ENCODE results near the gene NKX3-2.

The NKX3-2 gene

DNA sequence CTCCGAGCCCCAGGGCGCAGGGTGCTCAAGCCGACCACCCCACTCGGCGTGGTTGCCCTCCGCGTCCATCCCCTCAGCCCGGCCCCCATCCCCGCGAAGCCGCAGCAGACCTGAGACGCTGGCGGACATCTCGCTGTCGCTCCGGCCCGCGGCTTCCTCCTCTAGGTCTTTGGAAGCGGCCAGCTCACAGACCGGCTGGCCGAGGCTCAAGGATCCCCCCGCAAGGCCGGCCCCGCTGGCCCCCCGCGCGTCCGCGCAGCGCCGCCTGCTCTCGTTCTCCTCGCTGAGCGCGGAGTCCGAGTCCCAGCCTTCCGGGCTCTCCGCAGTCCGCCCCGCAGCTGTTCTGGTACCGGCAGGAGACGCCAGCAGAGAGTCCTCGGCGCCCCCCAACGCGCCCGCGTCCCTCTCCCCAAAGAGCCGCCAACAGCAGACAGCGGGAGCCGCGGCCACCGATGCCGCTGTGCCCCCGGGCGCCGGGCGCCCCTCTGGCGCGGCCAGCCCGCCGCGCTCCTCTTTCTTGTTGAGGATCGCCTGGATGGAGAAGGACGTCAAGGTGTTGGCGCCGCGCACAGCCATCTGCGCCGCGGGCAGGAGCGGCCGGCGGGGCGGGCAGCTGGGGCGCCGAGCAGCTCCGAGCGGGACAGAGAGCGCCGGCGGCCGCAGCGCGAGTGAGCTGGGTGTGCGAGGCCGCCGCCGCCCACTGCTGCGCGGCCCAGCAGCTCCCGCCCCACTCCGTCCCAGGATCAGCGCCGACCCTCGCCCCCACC lies at the start of gene NKX3-2:
TSS of gene NKX3-2 (minus strand) at position 670 of the 767 bp plus-strand sequence. CDS start at position 576, 94 bp downstream.
- no peak within 1 kb of the TSS; the same call in 1 of the 2 replicates for H3K27ac ChIP-seq
- TF ChIP-seq, protein P1, sequence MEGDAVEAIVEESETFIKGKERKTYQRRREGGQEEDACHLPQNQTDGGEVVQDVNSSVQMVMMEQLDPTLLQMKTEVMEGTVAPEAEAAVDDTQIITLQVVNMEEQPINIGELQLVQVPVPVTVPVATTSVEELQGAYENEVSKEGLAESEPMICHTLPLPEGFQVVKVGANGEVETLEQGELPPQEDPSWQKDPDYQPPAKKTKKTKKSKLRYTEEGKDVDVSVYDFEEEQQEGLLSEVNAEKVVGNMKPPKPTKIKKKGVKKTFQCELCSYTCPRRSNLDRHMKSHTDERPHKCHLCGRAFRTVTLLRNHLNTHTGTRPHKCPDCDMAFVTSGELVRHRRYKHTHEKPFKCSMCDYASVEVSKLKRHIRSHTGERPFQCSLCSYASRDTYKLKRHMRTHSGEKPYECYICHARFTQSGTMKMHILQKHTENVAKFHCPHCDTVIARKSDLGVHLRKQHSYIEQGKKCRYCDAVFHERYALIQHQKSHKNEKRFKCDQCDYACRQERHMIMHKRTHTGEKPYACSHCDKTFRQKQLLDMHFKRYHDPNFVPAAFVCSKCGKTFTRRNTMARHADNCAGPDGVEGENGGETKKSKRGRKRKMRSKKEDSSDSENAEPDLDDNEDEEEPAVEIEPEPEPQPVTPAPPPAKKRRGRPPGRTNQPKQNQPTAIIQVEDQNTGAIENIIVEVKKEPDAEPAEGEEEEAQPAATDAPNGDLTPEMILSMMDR (conservative IDR thresholded peaks at IDR 0.05): no peak

DNA sequence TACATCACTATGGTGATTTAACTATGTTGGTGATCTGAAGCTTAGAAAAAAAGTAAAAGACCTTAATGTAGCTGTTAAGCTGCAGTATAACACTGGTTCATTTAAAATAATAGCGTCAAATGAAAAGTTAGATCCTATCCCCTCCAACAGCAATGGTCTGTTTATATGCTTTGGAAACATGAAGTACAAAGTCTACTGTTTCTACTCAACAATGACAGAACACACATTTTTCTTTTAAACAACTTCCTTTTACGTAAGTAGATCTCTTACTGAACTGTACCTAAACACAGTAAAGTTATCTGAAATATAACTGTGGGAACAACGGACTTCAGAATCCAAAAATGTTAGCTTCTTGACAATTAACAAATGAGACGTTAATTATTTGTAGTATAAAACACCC lies 47.9 kb upstream of the NKX3-2 start:
- no peak overlapping the region for H3K27ac ChIP-seq
- TF ChIP-seq, protein P1 (conservative IDR thresholded peaks at IDR 0.05): no peak

DNA sequence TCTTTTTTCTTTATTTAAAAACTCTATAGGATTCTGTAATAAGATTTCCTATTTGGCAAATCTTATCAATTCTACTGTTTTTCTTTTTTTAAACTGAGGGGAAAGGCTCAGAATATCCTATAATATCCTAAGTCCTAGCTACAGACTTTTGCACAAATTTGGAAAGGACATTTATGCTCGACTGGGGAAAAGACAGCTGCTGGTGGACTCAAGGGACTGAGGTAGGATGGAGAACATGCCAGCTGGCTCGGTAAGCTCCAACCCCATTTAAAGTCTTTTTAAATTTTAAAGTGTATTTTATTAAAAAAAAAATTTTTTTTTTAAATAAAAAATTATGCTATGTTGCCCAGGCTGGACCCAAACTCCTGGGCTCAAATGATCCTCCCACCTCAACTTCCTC lies 46.5 kb upstream of the NKX3-2 start:
- H3K27ac ChIP-seq: no peak overlapping the region
- TF ChIP-seq, protein P1 (conservative IDR thresholded peaks at IDR 0.05): no peak

DNA sequence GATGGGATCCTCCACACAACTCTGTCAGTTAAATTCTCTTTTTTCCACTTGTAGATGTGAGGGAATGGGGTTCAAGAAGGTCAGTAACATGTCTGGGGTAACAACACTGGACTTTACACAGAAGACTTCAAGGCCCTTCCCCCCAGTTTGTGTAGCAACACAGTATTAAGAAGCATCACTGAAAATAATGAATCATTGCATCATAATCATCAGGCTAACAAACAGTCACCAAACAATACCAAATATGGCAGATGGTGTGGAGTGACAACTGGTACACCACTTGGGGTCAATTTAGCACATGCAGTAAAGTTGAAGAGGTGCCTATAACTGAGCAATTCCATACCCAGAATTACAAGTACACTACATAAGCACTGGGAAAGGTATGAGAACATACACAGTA lies 44.6 kb upstream of the NKX3-2 start:
- no peak overlapping the region for H3K27ac ChIP-seq
- TF ChIP-seq, protein P1 (conservative IDR thresholded peaks at IDR 0.05): no peak

DNA sequence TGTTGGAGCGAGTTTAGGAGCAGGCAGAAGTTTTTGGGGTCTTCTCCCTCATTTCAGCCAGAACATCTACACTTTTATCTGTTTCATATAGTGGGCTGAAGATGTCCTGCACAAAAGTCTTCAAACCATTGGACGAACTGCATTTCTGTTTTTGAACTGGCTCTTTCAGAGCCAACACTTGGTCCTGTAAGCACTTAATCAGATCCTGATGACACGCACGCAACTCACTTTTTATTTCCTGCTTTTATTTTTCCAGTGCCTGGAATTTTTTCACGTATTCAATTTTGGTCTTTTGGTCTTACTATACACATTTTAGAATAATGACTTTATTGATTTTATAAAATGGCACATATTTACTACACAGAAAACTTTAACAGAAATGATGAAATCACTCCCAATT lies 40.2 kb upstream of the NKX3-2 start:
- TF ChIP-seq, protein P1 (conservative IDR thresholded peaks at IDR 0.05): no peak
- no peak overlapping the region for H3K27ac ChIP-seq

DNA sequence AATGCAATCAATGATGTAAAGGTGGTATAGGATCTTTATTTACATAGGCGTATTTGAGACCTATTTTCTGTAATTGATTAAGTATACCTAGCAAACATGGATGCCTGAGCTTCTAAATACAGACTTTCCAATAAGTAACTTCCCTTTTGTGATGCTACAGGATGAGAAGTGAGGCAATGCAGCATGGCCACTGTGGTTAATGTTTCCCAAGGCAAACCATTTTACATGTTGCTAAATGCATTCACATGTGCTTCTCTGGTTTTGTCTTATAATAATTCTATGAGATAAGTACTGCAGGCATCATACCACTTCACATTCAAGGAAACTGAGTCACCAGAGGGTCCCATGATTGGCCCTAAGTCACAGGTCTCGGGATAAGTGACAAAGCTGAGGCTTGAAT lies 35.7 kb upstream of the NKX3-2 start:
- no peak overlapping the region for H3K27ac ChIP-seq
- TF ChIP-seq, protein P1 (conservative IDR thresholded peaks at IDR 0.05): no peak

DNA sequence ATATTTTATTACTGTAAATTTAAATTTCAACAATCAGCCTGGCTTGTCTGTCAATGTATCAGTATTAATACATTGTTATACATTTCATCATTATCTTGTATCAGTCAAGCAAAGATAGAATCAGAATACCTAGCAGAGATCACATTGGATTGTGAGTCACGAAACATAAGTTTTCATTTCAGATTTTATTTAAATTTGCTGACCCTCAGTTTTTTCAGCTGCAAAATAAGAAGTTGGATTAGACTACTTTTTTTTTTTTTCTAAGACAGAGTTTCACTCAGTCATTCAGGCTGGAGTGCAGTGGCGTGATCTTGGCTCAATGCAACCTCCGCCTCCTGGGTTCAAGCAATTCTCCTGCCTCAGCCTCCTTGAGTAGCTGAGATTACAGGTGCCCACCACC lies 33.4 kb upstream of the NKX3-2 start:
- TF ChIP-seq, protein P1 (conservative IDR thresholded peaks at IDR 0.05): no peak
- H3K27ac ChIP-seq: no peak overlapping the region

All from VCaP (cell line).